Thyroid gland (tissue), 4 donors: ENCODE data around the gene GALNTL6.

ENCODE experiments used
- POLR2A ChIP-seq, 2 donors: fragments of 450-650 bp; IDR thresholded peaks; one replicate each; pipeline ENCODE4 v1.6.1; 2017; ENCODE audit warnings: antibody characterized with exemption in 2 of 2, mild to moderate bottlenecking in 2 of 2, moderate library complexity in 1 of 2
- TF ChIP-seq, protein P1 (sequence below), 6 experiments: fragments of 200-600 bp in 3 of 6; fragments of 450-650 bp in 3 of 6; sonication (generic) in 3 of 6; IDR thresholded peaks; one replicate each; pipeline ENCODE4 v1.5.1; 2016 to 2019; ENCODE audit warnings: antibody characterized with exemption in 6 of 6, mild to moderate bottlenecking in 2 of 6, inconsistent platforms in 1 of 6, moderate library complexity in 1 of 6

DNA sequence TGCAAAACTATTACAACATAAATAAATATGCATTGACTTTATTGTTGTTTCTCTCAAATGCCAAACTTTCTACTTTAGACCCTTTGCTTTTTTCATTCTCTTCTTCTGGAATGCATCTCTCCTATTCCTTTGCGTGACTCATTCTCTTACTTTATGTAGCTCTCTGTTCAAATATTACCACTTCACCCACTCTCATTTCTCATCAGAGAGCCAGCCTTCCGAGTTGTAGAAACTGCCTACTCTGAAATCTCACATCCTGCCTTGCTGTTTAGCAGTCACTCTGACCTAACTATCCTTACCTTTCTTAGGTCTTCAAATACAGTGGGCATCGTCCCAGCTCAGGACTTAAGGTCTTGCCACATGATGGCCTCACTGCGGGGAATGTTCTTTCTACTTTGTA, 143.5 kb downstream of the GALNTL6 start:
- TF ChIP-seq, protein P1, sequence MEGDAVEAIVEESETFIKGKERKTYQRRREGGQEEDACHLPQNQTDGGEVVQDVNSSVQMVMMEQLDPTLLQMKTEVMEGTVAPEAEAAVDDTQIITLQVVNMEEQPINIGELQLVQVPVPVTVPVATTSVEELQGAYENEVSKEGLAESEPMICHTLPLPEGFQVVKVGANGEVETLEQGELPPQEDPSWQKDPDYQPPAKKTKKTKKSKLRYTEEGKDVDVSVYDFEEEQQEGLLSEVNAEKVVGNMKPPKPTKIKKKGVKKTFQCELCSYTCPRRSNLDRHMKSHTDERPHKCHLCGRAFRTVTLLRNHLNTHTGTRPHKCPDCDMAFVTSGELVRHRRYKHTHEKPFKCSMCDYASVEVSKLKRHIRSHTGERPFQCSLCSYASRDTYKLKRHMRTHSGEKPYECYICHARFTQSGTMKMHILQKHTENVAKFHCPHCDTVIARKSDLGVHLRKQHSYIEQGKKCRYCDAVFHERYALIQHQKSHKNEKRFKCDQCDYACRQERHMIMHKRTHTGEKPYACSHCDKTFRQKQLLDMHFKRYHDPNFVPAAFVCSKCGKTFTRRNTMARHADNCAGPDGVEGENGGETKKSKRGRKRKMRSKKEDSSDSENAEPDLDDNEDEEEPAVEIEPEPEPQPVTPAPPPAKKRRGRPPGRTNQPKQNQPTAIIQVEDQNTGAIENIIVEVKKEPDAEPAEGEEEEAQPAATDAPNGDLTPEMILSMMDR (IDR thresholded peaks at IDR 0.05) = no peak
- TF ChIP-seq POLR2A (IDR thresholded peaks at IDR 0.05) = no peak
